Ishikawa (cell line): Measurements from ENCODE around the gene PEAK3.

Source experiments
- CEBPB ChIP-seq: IDR thresholded peaks from 2 replicates; pipeline ENCODE4 v1.6.1; 2012
- CREB1 ChIP-seq: IDR thresholded peaks from 2 replicates; pipeline ENCODE4 v1.6.1; 2012; ENCODE audit warnings: low read depth
- EGR1 ChIP-seq: IDR thresholded peaks from 2 replicates; pipeline ENCODE4 v1.6.1; 2012
- EP300 ChIP-seq: IDR thresholded peaks from 2 replicates; pipeline ENCODE4 v1.6.1; 2012; ENCODE audit warnings: borderline replicate concordance
- NFIC ChIP-seq: IDR thresholded peaks from 2 replicates; pipeline ENCODE4 v1.6.1; 2012
- TCF12 ChIP-seq: IDR thresholded peaks from 2 replicates; pipeline ENCODE4 v1.6.1; 2012; ENCODE audit warnings: low read depth
- YY1 ChIP-seq: IDR thresholded peaks from 2 replicates; pipeline ENCODE4 v1.6.1; 2012; ENCODE audit warnings: low read depth
- TF ChIP-seq, protein P1 (sequence below): IDR thresholded peaks from 2 replicates; pipeline ENCODE4 v1.6.1; 2012; ENCODE audit warnings: low read depth, mild to moderate bottlenecking
- TF ChIP-seq, protein P2 (sequence below): IDR thresholded peaks from 2 replicates; pipeline ENCODE4 v1.6.1; 2012

DNA sequence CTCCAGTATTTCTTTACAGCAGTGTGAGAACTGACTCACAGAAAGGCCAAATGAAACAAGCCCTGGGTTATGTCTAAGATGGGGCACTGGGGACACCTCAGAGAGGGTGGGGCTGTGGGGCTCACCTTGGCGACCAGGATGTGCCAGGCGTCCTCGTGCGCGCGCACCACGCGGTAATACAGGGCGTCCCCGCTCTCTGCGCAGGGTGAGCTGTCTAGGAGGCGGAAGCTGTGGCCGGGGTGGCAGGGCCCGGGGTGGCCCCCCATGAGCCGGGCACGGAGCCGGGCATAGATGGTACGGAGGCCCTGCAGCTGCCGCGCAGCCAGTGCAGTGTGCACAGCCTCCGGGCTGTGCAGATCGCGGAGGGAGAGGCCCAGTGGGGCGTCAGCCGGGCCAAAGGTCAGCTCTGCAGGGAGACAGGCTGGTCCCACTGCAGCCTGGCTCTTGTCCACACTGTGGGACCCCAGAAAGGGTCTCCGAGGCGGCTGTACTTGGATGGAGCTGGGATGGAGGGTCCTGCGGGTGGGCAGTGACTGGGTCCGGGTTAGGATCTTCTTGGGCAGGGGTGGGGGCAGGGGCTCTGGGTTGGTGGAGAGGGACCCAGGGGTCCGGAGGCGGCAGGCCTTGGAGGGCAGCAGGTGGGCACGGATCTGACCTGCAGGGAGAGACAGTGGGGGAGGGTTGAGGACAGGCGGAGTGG lies 3.4 kb downstream of the PEAK3 start:
- no peak for TF ChIP-seq CEBPB
- no peak for TF ChIP-seq TCF12
- TF ChIP-seq, protein P1, sequence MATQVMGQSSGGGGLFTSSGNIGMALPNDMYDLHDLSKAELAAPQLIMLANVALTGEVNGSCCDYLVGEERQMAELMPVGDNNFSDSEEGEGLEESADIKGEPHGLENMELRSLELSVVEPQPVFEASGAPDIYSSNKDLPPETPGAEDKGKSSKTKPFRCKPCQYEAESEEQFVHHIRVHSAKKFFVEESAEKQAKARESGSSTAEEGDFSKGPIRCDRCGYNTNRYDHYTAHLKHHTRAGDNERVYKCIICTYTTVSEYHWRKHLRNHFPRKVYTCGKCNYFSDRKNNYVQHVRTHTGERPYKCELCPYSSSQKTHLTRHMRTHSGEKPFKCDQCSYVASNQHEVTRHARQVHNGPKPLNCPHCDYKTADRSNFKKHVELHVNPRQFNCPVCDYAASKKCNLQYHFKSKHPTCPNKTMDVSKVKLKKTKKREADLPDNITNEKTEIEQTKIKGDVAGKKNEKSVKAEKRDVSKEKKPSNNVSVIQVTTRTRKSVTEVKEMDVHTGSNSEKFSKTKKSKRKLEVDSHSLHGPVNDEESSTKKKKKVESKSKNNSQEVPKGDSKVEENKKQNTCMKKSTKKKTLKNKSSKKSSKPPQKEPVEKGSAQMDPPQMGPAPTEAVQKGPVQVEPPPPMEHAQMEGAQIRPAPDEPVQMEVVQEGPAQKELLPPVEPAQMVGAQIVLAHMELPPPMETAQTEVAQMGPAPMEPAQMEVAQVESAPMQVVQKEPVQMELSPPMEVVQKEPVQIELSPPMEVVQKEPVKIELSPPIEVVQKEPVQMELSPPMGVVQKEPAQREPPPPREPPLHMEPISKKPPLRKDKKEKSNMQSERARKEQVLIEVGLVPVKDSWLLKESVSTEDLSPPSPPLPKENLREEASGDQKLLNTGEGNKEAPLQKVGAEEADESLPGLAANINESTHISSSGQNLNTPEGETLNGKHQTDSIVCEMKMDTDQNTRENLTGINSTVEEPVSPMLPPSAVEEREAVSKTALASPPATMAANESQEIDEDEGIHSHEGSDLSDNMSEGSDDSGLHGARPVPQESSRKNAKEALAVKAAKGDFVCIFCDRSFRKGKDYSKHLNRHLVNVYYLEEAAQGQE = no peak
- no peak for TF ChIP-seq NFIC
- TF ChIP-seq EP300 = no peak
- TF ChIP-seq, protein P2, sequence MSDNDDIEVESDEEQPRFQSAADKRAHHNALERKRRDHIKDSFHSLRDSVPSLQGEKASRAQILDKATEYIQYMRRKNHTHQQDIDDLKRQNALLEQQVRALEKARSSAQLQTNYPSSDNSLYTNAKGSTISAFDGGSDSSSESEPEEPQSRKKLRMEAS = no peak
- TF ChIP-seq EGR1 = no peak
- TF ChIP-seq YY1 = no peak
- TF ChIP-seq CREB1 = no peak
